ENCODE measurements around the gene PNKD. TPM values are rescaled to one million over a fixed set of nuclear protein-coding genes. Genes with fewer than 3 reads are reported as not detected.

PNKD gene
- total RNA-seq, 1 donor from 2014 or later: 13.5 TPM

- H3K4me3 Mint-ChIP-seq: no peak overlapping the region
- no peak overlapping the region for H3K4me3 ChIP-seq
- H3K9me3 ChIP-seq (ENCODE audit: low read depth): no peaks in the 10 kb centered on the region
- H3K27ac Mint-ChIP-seq: no peak overlapping the region
- no peaks in the 10 kb centered on the region for H3K79me2 ChIP-seq (ENCODE audit: low read depth)
- peaks cover 2% of the 10 kb centered on the region for H3K9me3 Mint-ChIP-seq
- no peak for TF ChIP-seq EZH2 (IDR thresholded peaks at IDR 0.05)
- TF ChIP-seq CTCF (IDR thresholded peaks at IDR 0.05): no peak
- TF ChIP-seq EZH2phosphoT487 (IDR thresholded peaks at IDR 0.05): no peak
- H3K27ac ChIP-seq: no peak overlapping the region
- peaks cover 7% of the 10 kb centered on the region for H3K4me1 ChIP-seq
- H3K4me2 ChIP-seq: no peak overlapping the region
- H3K27me3 ChIP-seq: no peaks in the 10 kb centered on the region
- peaks cover 30% of the 10 kb centered on the region for H3F3A ChIP-seq (ENCODE audit: low read depth)
- no peak overlapping the region for H3K9ac ChIP-seq
- no peak overlapping the region for H2AFZ ChIP-seq (replicated peaks)
- no peak for DNase-seq (ENCODE audit: low spot score)
- H3K36me3 Mint-ChIP-seq: no peaks in the 10 kb centered on the region
- H3K36me3 ChIP-seq: no peaks in the 10 kb centered on the region
- H4K20me1 ChIP-seq (ENCODE audit: low read depth): no peaks in the 10 kb centered on the region
- peaks cover 31% of the 10 kb centered on the region for H3K27me3 Mint-ChIP-seq (ENCODE audit: insufficient read depth, low read depth)
- peaks cover 19% of the 10 kb centered on the region for H3K4me1 Mint-ChIP-seq
Measured at GRCh38 chr2:218363736-218364135, 93.4 kb downstream of the PNKD start.

GRCh38 chr2:218364196-218364595 is 93.9 kb downstream of the PNKD start:
- no peak for DNase-seq (ENCODE audit: low spot score)
- TF ChIP-seq CTCF (IDR thresholded peaks at IDR 0.05): no peak
- no peak for TF ChIP-seq EZH2 (IDR thresholded peaks at IDR 0.05)
- no peak for TF ChIP-seq EZH2phosphoT487 (IDR thresholded peaks at IDR 0.05)

GRCh38 chr2:218366621-218367414 is 96.5 kb downstream of the PNKD start:
- TF ChIP-seq EZH2phosphoT487 (IDR thresholded peaks at IDR 0.05) (no peak), CTCF (IDR thresholded peaks at IDR 0.05) (no peak), EZH2 (IDR thresholded peaks at IDR 0.05) (no peak)
- H3K9ac ChIP-seq: no peak overlapping the region

More at GRCh38 chr2:218364196-218364595, 93.9 kb downstream of the PNKD start:
- no peak overlapping the region for H2AFZ ChIP-seq (replicated peaks)
- no peak overlapping the region for H3K9ac ChIP-seq
- H3K36me3 Mint-ChIP-seq: no peaks in the 10 kb centered on the region
- no peak overlapping the region for H3K4me3 Mint-ChIP-seq
- peaks cover 35% of the 10 kb centered on the region for H3K27me3 Mint-ChIP-seq (ENCODE audit: insufficient read depth, low read depth)
- H3K27ac Mint-ChIP-seq: no peak overlapping the region
- H3K4me3 ChIP-seq: no peak overlapping the region
- H3K4me2 ChIP-seq: no peak overlapping the region
- no peaks in the 10 kb centered on the region for H3K9me3 ChIP-seq (ENCODE audit: low read depth)
- no peaks in the 10 kb centered on the region for H3K27me3 ChIP-seq
- peaks cover 22% of the 10 kb centered on the region for H3K4me1 Mint-ChIP-seq
- H3K4me1 ChIP-seq: peaks cover 8% of the 10 kb centered on the region
- H3K27ac ChIP-seq: no peak overlapping the region
- peaks cover 35% of the 10 kb centered on the region for H3F3A ChIP-seq (ENCODE audit: low read depth)
- no peaks in the 10 kb centered on the region for H4K20me1 ChIP-seq (ENCODE audit: low read depth)
- H3K9me3 Mint-ChIP-seq: peaks cover 2% of the 10 kb centered on the region
- H3K79me2 ChIP-seq (ENCODE audit: low read depth): no peaks in the 10 kb centered on the region
- H3K36me3 ChIP-seq: no peaks in the 10 kb centered on the region

More at GRCh38 chr2:218366621-218367414, 96.5 kb downstream of the PNKD start:
- Histone ChIP-seq H3K4me1 (peaks cover 8% of the 10 kb centered on the region), H3F3A (ENCODE audit: low read depth) (peaks cover 34% of the 10 kb centered on the region), H3K4me3 (peak overlapping the region; percentile 58), H3K9me3 (ENCODE audit: low read depth) (no peaks in the 10 kb centered on the region), H3K36me3 (no peaks in the 10 kb centered on the region), H3K27me3 (no peaks in the 10 kb centered on the region), H3K79me2 (ENCODE audit: low read depth) (no peaks in the 10 kb centered on the region), H4K20me1 (ENCODE audit: low read depth) (no peaks in the 10 kb centered on the region), H3K27ac (no peak overlapping the region), H3K4me2 (peak overlapping the region; percentile 77), H2AFZ (replicated peaks) (peak overlapping the region; percentile 85)
- Mint-ChIP-seq H3K4me1 (peaks cover 14% of the 10 kb centered on the region), H3K27ac (no peak overlapping the region), H3K4me3 (peak overlapping the region; percentile 57), H3K9me3 (no peaks in the 10 kb centered on the region), H3K36me3 (no peaks in the 10 kb centered on the region), H3K27me3 (ENCODE audit: insufficient read depth, low read depth) (peaks cover 27% of the 10 kb centered on the region)
- no peak for DNase-seq (ENCODE audit: low spot score)

Data from neural progenitor cell (in vitro differentiated cells).